Mesenteric fat pad (tissue), 1 donor: Measurements from ENCODE around the gene TMEM220. TPM values are rescaled to one million over a fixed set of nuclear protein-coding genes. Genes with fewer than 3 reads are reported as not detected.
A peak's percentile ranks its signal among the peaks of the same experiment; 100 is the strongest.
"Not testable (repeated sequence)": the region's sequence is repeated elsewhere in the genome, so short reads cannot be mapped to it uniquely, and the experiment has no call there.

Experiments
- DNase-seq: peaks from one replicate; pipeline ENCODE4 v3.0.0-alpha.2; 2020; ENCODE audit warnings: low spot score
- total RNA-seq: library from RNA; stranded (reverse); fragmentation: NEBNext Ultra II Directional; extraction: Animal tissue kit (Norgen Biotek cat#: 25700); gene quantifications from one replicate; pipeline ENCODE4 v1.2.1, GENCODE V29; 2021
- donor health status: DM: yes; HTN: yes; CAD: no.

The TMEM220 gene
- total RNA-seq, 1 donor from 2014 or later, result 20.8 TPM

GRCh38 chr17:10731408-10731879, 1.6 kb upstream of the TMEM220 start:
- no peak for DNase-seq

GRCh38 chr17:10730247-10730646, 424 bp upstream of the TMEM220 start:
- not testable (repeated sequence) for DNase-seq

GRCh38 chr17:10728331-10728892, 1.4 kb downstream of the TMEM220 start:
- DNase-seq, result no peak

GRCh38 chr17:10727192-10727591, 2.6 kb downstream of the TMEM220 start:
- no peak for DNase-seq

GRCh38 chr17:10726196-10726595, 3.6 kb downstream of the TMEM220 start:
- DNase-seq, result no peak

GRCh38 chr17:10725262-10725661, 4.6 kb downstream of the TMEM220 start:
- no peak for DNase-seq

- no peak for DNase-seq
Observed at GRCh38 chr17:10724546-10725195, 5.2 kb downstream of the TMEM220 start.

- no peak for DNase-seq
Observed at GRCh38 chr17:10718547-10718946, 11.3 kb downstream of the TMEM220 start.

GRCh38 chr17:10716218-10716617, 13.6 kb downstream of the TMEM220 start:
- no peak for DNase-seq

GRCh38 chr17:10713318-10713717, 16.5 kb downstream of the TMEM220 start:
- no peak for DNase-seq

- DNase-seq, result no peak
Observed at GRCh38 chr17:10705727-10706126, 24.1 kb downstream of the TMEM220 start.

- DNase-seq, result no peak
Observed at GRCh38 chr17:10702574-10702973, 27.2 kb downstream of the TMEM220 start.

- no peak for DNase-seq
Observed at GRCh38 chr17:10699856-10700255, 30.0 kb downstream of the TMEM220 start.

- no peak for DNase-seq
Observed at GRCh38 chr17:10698096-10698818, 31.6 kb downstream of the TMEM220 start.

- DNase-seq, result peak; percentile 98
Observed at GRCh38 chr17:10697092-10698081, 32.4 kb downstream of the TMEM220 start, which contains the start of the genes ADPRM and SCO1. Gene ADPRM (plus strand): TSS chr17:10697594. CDS start chr17:10704927, 7,333 bp downstream. Gene SCO1 (minus strand): TSS chr17:10697533. CDS start chr17:10697507, 26 bp downstream.

GRCh38 chr17:10695875-10696407, 33.9 kb downstream of the TMEM220 start:
- DNase-seq, result not testable (repeated sequence)

- DNase-seq, result no peak
Observed at GRCh38 chr17:10687499-10687898, 42.3 kb downstream of the TMEM220 start.

GRCh38 chr17:10683853-10684252, 46.0 kb downstream of the TMEM220 start:
- DNase-seq, result no peak

- DNase-seq, result no peak
Observed at GRCh38 chr17:10681866-10682446, 47.9 kb downstream of the TMEM220 start.

GRCh38 chr17:10674704-10675103, 55.1 kb downstream of the TMEM220 start:
- no peak for DNase-seq
